Thoracic aorta (tissue), 2 donors: Measurements from ENCODE around the gene DAB2IP. TPM values are rescaled to one million over a fixed set of nuclear protein-coding genes. Genes with fewer than 3 reads are reported as not detected.
A peak's percentile ranks its signal among the peaks of the same experiment; 100 is the strongest.

Source experiments
- ATAC-seq: fragments of 150-250 bp; one replicate; pipeline ENCODE4 v1.8.0; 2017; ENCODE audit warnings: low read depth; ENCODE audit not compliant: insufficient number of reproducible peaks, low FRiP score
- DNase-seq: peaks from one replicate; pipeline ENCODE4 v3.0.0-alpha.2; 2020; ENCODE audit warnings: low spot score
- H3K27ac ChIP-seq, 2 donors: fragments of 200-600 bp; sonication (generic); 1 replicate in 1 of 2; 2 replicates in 1 of 2; pipeline ENCODE4 v1.5.1; 2016; ENCODE audit warnings: mild to moderate bottlenecking in 2 of 2, moderate library complexity in 2 of 2
- H3K27me3 ChIP-seq: fragments of 200-600 bp; sonication (generic); replicated peaks from 2 replicates; pipeline ENCODE4 v1.6.0; 2016; ENCODE audit warnings: mild to moderate bottlenecking; ENCODE audit not compliant: insufficient read depth
- H3K36me3 ChIP-seq: fragments of 200-600 bp; sonication (generic); one replicate; pipeline ENCODE4 v1.5.1; 2016
- H3K4me1 ChIP-seq, 2 donors: fragments of 200-600 bp; sonication (generic); 1 replicate in 1 of 2; 2 replicates in 1 of 2; pipeline versions ENCODE4 v1.5.1 to v1.6.0; 2016; ENCODE audit warnings: low read depth in 2 of 2, mild to moderate bottlenecking in 1 of 2; ENCODE audit not compliant: control insufficient read depth in 1 of 2
- H3K4me3 ChIP-seq: fragments of 200-600 bp; sonication (generic); 2 replicates; pipeline ENCODE4 v1.5.1; 2016; ENCODE audit warnings: mild to moderate bottlenecking
- H3K9me3 ChIP-seq: fragments of 200-600 bp; sonication (generic); 2 replicates; pipeline ENCODE4 v1.5.1; 2016
- total RNA-seq, 2 donors: library from RNA; depleted of rRNA; stranded (reverse); fragments of >200 nt; gene quantifications; one replicate each; pipeline versions ENCODE4 v1.1.0 to v1.2.3, GENCODE V29; 2016
- TF ChIP-seq, protein P1 (sequence below): fragments of 200-600 bp; sonication (generic); IDR thresholded peaks from one replicate; pipeline ENCODE4 v1.5.1; 2019; ENCODE audit warnings: antibody characterized with exemption

Gene DAB2IP
- total RNA-seq, 2 donors from 2014 or later = 87.4 to 104 TPM

DNA sequence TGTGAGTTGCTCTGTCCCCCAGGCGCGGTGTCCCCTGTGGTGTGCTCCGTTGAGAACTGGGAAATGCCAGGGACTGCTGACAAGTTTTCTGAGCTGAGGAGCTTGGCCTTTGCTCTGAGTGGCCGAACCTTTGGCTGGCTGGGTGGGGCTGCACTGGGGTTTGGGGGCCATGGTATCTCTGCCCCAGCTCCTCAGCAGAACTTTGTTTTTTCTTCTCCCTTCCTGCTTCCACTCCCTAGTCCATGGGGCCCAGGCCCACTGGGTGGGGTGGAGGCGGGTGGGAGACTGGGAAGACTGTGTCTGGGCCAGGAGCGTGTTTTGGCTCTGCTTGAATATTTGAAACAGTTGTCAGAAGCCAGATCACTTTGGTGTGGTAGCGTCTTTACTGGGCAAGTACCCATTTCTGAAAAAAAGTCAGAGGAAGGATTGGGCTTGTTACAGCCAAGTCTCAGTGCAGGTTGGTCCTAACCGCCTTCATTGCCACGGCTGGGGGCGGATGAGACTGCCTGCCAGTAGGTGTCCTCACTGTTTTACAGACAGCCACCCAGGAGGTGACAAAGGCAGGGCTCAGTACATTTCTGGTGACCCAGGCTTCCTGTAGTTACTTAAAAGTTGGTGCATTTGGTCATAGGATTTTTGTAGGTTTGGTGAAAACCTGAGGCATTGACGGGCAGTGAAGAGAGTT, 92.7 kb downstream of the DAB2IP start:
- no peak for ATAC-seq
- H3K4me1 ChIP-seq = peaks cover 53 to 95% of the 10 kb centered on the region in 2 donors
- H3K27me3 ChIP-seq = no peaks in the 10 kb centered on the region
- no peaks in the 10 kb centered on the region for H3K36me3 ChIP-seq
- H3K27ac ChIP-seq = peak overlapping the region; percentile 83 to 94
- DNase-seq = no peak
- TF ChIP-seq, protein P1, sequence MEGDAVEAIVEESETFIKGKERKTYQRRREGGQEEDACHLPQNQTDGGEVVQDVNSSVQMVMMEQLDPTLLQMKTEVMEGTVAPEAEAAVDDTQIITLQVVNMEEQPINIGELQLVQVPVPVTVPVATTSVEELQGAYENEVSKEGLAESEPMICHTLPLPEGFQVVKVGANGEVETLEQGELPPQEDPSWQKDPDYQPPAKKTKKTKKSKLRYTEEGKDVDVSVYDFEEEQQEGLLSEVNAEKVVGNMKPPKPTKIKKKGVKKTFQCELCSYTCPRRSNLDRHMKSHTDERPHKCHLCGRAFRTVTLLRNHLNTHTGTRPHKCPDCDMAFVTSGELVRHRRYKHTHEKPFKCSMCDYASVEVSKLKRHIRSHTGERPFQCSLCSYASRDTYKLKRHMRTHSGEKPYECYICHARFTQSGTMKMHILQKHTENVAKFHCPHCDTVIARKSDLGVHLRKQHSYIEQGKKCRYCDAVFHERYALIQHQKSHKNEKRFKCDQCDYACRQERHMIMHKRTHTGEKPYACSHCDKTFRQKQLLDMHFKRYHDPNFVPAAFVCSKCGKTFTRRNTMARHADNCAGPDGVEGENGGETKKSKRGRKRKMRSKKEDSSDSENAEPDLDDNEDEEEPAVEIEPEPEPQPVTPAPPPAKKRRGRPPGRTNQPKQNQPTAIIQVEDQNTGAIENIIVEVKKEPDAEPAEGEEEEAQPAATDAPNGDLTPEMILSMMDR = no peak
- peak overlapping the region; percentile 77 for H3K4me3 ChIP-seq
- H3K9me3 ChIP-seq = no peaks in the 10 kb centered on the region

DNA sequence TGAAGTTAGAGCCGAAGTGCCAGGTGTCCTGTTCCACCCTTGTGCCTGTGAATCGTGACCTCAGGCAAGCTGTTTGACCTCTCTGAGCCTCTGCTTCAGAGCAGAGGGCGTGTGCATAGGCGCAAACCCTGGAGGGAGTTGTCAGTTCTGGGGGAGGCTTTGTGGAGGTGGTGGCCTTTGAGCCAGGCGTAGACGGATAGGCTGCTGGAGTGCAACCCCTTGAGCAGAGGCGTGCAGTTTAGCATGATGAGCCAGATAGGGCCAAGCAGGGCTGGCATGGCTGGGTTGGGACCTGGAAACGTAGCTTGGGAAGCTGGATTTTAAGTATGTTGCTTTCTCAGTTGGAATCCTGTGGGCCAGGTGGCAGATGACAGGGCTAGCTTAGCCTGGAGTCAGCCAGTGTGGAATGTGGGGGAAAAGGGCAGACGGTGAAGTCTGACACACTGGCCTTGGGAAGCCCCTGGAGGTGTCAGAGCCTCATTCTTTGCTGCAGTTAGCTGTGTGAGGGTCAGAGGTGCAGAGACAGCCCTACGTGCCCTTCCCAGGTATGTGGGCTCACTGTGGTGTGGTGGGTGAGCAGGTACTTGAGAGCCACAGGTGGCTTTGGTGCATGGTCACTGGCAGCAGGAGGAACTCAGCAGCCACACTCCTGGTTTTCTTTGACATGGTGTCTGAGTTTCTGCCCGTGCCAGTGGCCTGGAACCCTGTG, 93.4 kb downstream of the DAB2IP start:
- no peak for ATAC-seq
- peak overlapping the region; percentile 83 to 94 for H3K27ac ChIP-seq
- H3K9me3 ChIP-seq = no peaks in the 10 kb centered on the region
- no peaks in the 10 kb centered on the region for H3K27me3 ChIP-seq
- peaks cover 52 to 95% of the 10 kb centered on the region in 2 donors for H3K4me1 ChIP-seq
- H3K4me3 ChIP-seq = peak overlapping the region; percentile 77
- no peak for DNase-seq
- TF ChIP-seq, protein P1 = no peak
- H3K36me3 ChIP-seq = no peaks in the 10 kb centered on the region

DNA sequence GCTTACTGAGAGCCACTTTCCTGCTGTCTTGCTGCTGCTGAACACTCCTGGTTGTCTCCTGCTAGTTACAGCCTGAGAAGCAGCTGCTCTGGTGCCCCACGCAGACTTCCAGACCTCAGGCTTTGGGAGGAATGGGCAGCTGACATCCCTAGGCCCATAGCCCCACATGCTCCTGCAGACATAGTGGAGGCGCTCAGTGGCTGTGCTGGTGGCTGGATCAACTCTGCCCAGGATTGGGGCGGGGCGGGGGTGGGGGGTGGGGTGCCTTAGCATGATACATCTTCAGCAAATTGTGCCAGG, 93.9 kb downstream of the DAB2IP start:
- ATAC-seq = no peak
- TF ChIP-seq, protein P1 = no peak
- H3K4me3 ChIP-seq = peak overlapping the region; percentile 77
- no peak for DNase-seq
- no peaks in the 10 kb centered on the region for H3K9me3 ChIP-seq
- peak overlapping the region; percentile 83 to 94 for H3K27ac ChIP-seq
- peaks cover 54 to 95% of the 10 kb centered on the region in 2 donors for H3K4me1 ChIP-seq
- H3K36me3 ChIP-seq = no peaks in the 10 kb centered on the region
- H3K27me3 ChIP-seq = no peaks in the 10 kb centered on the region

DNA sequence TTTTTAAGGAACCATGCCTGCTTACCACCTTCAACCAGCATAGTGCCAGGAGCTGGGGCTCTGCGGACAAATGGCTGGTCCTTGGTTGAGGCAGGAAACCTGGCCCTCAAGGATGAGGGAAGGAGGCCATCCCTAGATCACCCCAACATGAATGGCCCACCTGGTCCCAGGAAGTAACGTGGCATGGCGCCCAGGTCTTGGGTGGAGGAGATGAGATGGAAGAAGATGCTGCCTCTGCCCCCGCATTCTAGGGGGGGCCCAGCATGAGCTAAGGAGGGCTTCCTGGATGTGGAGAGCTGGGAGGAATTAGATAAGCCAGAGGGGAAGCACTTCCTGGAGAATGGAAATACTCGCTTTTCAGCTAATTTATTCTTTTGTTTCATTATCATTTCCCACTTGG, 95.0 kb downstream of the DAB2IP start:
- Histone ChIP-seq H3K27ac (peak overlapping the region; percentile 83 to 94), H3K27me3 (no peaks in the 10 kb centered on the region), H3K4me1 (peaks cover 57 to 95% of the 10 kb centered on the region in 2 donors), H3K36me3 (no peaks in the 10 kb centered on the region), H3K9me3 (no peaks in the 10 kb centered on the region), H3K4me3 (peak overlapping the region; percentile 37)
- TF ChIP-seq, protein P1 = no peak
- ATAC-seq (no peak), DNase-seq (no peak)

DNA sequence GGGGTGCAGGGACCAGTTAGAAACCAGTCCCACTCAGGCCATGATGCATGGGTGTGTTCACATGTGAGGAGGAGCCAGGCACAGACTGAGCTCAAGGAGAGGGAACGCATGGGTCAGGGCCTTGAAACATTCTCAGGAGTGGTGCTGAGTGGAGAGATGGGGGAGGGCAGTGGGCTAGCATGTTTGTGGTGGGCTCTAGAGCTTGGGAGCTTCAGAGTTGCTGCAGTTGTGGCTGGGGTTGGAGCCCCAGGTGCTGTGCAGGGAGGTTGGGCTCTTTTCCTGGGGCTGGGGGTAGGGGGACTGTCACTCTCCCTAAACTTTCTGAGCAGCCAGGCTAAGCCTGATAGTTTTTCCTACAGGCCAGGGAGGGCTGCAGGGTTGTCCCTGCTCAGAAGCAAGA, 95.4 kb downstream of the DAB2IP start:
- Histone ChIP-seq H3K4me3 (peak overlapping the region; percentile 37), H3K27me3 (no peaks in the 10 kb centered on the region), H3K9me3 (no peaks in the 10 kb centered on the region), H3K4me1 (peaks cover 57 to 95% of the 10 kb centered on the region in 2 donors), H3K27ac (peak overlapping the region; percentile 83 to 94), H3K36me3 (no peaks in the 10 kb centered on the region)
- TF ChIP-seq, protein P1 = no peak
- no peak for DNase-seq
- ATAC-seq = no peak
